ENCODE measurements around the gene GAS7.

DNA sequence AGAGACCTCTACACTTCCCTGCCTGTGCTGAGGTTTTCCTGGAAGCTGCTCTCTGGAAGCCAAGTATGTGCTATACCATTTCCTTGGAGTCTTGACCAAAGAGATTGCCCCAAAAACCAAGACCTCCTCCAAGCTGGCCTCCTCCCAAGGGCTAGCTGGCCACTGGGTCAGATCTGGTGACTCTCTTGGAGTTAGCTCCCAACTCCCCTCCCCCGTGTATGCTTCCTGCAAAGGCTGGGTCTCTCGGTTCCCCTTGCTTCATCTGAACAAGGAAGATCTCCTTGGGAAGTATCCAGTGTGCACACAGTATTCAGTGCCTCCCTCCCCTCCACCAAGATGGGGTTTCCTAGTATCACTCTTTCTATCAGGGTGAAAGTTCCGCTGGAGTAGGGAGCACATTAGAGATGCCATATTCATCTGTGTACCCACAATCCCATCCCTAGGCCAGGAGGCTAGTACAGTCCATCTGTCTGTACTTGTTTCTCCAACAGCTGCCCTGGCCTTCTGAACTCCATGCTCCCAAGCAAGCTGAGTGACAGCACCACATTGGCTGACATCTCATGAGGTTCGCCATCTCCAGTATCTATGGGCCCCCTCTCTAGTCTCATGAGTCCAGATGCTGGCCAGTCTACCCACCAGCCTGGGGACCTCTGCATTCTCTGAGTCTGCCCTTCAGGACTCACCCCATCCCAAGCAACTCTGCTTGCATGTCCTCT lies 3.2 kb downstream of the GAS7 start:
- no peak for TF ChIP-seq CTCF (IDR thresholded peaks at IDR 0.05)
- no peak for TF ChIP-seq POLR2A (IDR thresholded peaks at IDR 0.05)
